HPDE6-E6E7 (cell line): Measurements from ENCODE around the gene DCUN1D2.
"Not testable (repeated sequence)": the region's sequence is repeated elsewhere in the genome, so short reads cannot be mapped to it uniquely, and the experiment has no call there.

Source experiments
- DNase-seq: peaks from one replicate; pipeline ENCODE4 v3.0.0; 2011; ENCODE audit warnings: missing footprints; ENCODE audit errors: extremely low spot score

DCUN1D2 gene

GRCh38 chr13:113489549-113490495 is 689 bp downstream of the DCUN1D2 start:
- peak; percentile 25 for DNase-seq

GRCh38 chr13:113489171-113489548 is 1.4 kb downstream of the DCUN1D2 start:
- peak; percentile 9 for DNase-seq

- DNase-seq, result no peak
Observed at GRCh38 chr13:113488283-113488682, 2.2 kb downstream of the DCUN1D2 start.

GRCh38 chr13:113486698-113487097 is 3.8 kb downstream of the DCUN1D2 start:
- DNase-seq, result no peak

GRCh38 chr13:113485545-113485944 is 5.0 kb downstream of the DCUN1D2 start:
- DNase-seq, result no peak

- no peak for DNase-seq
Observed at GRCh38 chr13:113483504-113484293, 6.8 kb downstream of the DCUN1D2 start.

GRCh38 chr13:113483081-113483480 is 7.4 kb downstream of the DCUN1D2 start:
- DNase-seq, result no peak

- DNase-seq, result no peak
Observed at GRCh38 chr13:113479179-113479578, 11.3 kb downstream of the DCUN1D2 start.

- DNase-seq, result no peak
Observed at GRCh38 chr13:113477724-113478123, 12.8 kb downstream of the DCUN1D2 start.

- DNase-seq, result no peak
Observed at GRCh38 chr13:113476811-113477210, 13.7 kb downstream of the DCUN1D2 start.

- DNase-seq, result no peak
Observed at GRCh38 chr13:113475911-113476310, 14.6 kb downstream of the DCUN1D2 start.

- no peak for DNase-seq
Observed at GRCh38 chr13:113475280-113475679, 15.2 kb downstream of the DCUN1D2 start.

GRCh38 chr13:113474179-113474578 is 16.3 kb downstream of the DCUN1D2 start:
- DNase-seq, result no peak

- DNase-seq, result no peak
Observed at GRCh38 chr13:113472355-113473025, 18.0 kb downstream of the DCUN1D2 start.

GRCh38 chr13:113471844-113472243 is 18.7 kb downstream of the DCUN1D2 start:
- DNase-seq, result no peak

GRCh38 chr13:113470635-113471163 is 19.8 kb downstream of the DCUN1D2 start:
- not testable (repeated sequence) for DNase-seq

GRCh38 chr13:113470073-113470472 is 20.4 kb downstream of the DCUN1D2 start:
- no peak for DNase-seq

- DNase-seq, result no peak
Observed at GRCh38 chr13:113469582-113469981, 20.9 kb downstream of the DCUN1D2 start.

- no peak for DNase-seq
Observed at GRCh38 chr13:113468472-113469201, 21.9 kb downstream of the DCUN1D2 start.

GRCh38 chr13:113468029-113468428 is 22.5 kb downstream of the DCUN1D2 start:
- DNase-seq, result no peak

- no peak for DNase-seq
Observed at GRCh38 chr13:113466383-113466782, 24.1 kb downstream of the DCUN1D2 start.
